AG09309 (cell line): ENCODE data around the gene CD109.
"Not testable (repeated sequence)": the region's sequence is repeated elsewhere in the genome, so short reads cannot be mapped to it uniquely, and the experiment has no call there.

Source experiments
- DNase-seq: peaks from one replicate; pipeline ENCODE4 v3.0.0-alpha.2; 2010; ENCODE audit warnings: low read depth
- H3K4me3 ChIP-seq: 2 replicates; pipeline ENCODE4 v1.5.1; 2011; ENCODE audit warnings: mild to moderate bottlenecking, low read depth, low read length, moderate library complexity; ENCODE audit not compliant: control insufficient read depth
- TF ChIP-seq, protein P1 (sequence below): IDR thresholded peaks from 2 replicates; pipeline ENCODE4 v1.5.1; 2011; ENCODE audit warnings: mild to moderate bottlenecking, low read depth, low read length, inconsistent platforms; ENCODE audit not compliant: insufficient read depth, control insufficient read depth; ENCODE audit errors: missing control alignments

CD109 gene

GRCh38 chr6:73712535-73713173 lies 16.7 kb downstream of the CD109 start:
- DNase-seq: no peak
- TF ChIP-seq, protein P1, sequence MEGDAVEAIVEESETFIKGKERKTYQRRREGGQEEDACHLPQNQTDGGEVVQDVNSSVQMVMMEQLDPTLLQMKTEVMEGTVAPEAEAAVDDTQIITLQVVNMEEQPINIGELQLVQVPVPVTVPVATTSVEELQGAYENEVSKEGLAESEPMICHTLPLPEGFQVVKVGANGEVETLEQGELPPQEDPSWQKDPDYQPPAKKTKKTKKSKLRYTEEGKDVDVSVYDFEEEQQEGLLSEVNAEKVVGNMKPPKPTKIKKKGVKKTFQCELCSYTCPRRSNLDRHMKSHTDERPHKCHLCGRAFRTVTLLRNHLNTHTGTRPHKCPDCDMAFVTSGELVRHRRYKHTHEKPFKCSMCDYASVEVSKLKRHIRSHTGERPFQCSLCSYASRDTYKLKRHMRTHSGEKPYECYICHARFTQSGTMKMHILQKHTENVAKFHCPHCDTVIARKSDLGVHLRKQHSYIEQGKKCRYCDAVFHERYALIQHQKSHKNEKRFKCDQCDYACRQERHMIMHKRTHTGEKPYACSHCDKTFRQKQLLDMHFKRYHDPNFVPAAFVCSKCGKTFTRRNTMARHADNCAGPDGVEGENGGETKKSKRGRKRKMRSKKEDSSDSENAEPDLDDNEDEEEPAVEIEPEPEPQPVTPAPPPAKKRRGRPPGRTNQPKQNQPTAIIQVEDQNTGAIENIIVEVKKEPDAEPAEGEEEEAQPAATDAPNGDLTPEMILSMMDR: no peak
- H3K4me3 ChIP-seq: no peak overlapping the region

DNA sequence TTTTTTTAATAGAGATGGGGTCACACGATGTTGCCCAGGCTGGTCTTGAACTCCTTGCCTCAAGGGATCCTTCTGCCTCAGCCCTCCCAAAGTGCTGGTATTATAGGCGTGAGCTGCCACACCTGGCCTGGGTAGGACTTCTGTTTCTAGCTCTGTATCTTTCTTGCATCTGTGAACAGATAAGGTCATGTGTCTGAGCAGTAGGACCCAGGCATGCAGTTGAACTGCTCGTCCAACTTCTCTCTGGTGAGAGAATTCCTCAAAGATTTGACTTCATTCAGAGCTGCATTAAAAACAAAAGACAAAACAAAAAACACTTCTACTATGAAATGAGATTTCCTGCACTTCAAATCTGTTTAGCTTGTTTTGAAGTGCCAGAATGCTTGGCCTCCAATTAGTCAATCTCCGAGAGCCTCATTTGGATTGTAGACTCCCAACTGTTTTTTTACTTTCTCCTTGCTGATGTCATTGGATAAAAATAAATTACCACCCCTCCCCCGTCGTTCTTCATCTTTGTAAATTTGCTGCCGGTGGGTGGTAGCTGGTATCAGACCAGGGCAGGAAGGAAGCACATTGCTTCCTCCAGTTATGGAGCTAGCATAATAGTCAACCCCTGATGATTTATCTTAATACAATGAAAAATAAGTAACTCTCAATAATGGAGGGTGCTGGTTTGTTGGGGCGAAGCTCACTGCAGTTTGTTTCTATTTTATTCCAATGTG lies 17.6 kb downstream of the CD109 start:
- TF ChIP-seq, protein P1: no peak
- no peak for DNase-seq
- no peak overlapping the region for H3K4me3 ChIP-seq

GRCh38 chr6:73715111-73715508 lies 19.1 kb downstream of the CD109 start:
- not testable (repeated sequence) for H3K4me3 ChIP-seq, DNase-seq

DNA sequence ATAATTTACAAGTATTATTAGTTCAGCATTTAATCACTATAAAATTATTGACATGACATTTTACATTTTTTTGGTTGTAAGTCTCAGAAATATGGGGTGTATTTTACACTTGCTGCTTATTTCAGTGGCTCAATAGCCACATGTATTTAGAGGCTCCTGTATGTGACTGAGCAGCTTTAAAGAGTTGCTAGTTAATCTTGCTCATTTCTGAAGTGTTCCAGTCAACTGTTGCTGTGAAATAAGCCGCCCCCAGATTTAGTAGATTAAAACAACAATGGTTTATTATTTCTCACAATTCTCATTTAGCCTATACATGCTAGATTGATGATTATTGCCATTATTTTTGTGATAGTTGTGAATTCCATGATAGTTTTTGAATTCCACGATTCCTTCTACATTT lies 23.0 kb downstream of the CD109 start:
- TF ChIP-seq, protein P1: no peak
- H3K4me3 ChIP-seq: no peak overlapping the region
- no peak for DNase-seq

DNA sequence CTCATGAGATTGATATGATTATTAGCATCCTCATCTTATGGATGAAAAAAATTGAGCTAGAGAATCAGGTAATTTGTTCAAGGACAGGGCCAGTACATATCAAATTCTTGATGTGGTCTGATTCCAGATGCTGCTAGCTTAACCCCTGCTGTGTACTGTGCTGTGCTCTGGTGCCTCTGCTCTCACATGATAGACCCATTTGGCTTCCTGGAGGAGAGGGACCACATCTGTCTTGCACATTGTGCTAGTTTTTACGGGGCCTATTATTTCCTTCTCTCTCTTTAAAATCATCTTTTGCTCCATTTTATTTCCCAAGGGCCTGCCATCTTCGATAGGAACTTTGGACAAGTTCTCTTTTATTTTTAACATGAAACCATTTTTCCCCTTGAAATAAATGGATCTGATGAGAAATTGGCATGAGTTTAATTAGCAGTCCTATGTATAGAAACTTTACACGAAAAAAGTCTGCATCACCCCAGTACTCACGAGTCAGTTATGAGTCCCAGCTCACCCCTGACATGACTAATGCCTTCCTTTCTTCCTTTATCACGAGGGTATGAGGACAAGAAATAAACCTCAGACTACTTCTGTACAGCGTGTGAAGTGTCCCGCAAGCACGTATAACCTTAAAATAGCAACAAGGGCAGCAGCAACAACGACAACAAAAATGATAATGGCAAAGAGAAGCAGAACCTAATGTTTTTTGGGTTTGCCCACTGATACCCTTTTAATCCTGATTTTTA lies 26.5 kb downstream of the CD109 start:
- peak; percentile 71 for DNase-seq
- H3K4me3 ChIP-seq: no peak overlapping the region
- TF ChIP-seq, protein P1: no peak

GRCh38 chr6:73723480-73723879 lies 27.5 kb downstream of the CD109 start:
- H3K4me3 ChIP-seq, DNase-seq: not testable (repeated sequence)

DNA sequence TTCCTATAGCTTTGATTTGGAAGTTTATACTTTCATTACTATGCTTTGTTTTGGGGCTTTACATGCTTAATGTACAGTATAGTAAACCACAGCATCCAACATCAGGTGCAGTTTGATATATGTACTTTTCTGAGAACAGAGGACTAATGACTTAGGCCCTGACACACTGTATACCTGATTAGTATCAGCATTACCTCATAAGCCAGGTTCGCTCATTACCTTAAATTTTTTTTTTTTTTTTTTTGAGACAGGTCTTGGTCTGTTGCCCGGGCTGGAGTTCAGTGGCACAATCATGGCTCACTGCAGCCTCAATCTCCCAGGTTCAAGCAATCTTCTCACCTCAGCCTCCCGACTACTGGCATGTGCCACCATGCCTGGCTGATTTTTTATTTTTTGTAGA lies 28.4 kb downstream of the CD109 start:
- H3K4me3 ChIP-seq: no peak overlapping the region
- TF ChIP-seq, protein P1: no peak
- DNase-seq: no peak

- DNase-seq, H3K4me3 ChIP-seq: not testable (repeated sequence)
Observed at GRCh38 chr6:73725192-73725591, 29.2 kb downstream of the CD109 start.
